ENCODE measurements around the gene RAPGEF4.

DNA sequence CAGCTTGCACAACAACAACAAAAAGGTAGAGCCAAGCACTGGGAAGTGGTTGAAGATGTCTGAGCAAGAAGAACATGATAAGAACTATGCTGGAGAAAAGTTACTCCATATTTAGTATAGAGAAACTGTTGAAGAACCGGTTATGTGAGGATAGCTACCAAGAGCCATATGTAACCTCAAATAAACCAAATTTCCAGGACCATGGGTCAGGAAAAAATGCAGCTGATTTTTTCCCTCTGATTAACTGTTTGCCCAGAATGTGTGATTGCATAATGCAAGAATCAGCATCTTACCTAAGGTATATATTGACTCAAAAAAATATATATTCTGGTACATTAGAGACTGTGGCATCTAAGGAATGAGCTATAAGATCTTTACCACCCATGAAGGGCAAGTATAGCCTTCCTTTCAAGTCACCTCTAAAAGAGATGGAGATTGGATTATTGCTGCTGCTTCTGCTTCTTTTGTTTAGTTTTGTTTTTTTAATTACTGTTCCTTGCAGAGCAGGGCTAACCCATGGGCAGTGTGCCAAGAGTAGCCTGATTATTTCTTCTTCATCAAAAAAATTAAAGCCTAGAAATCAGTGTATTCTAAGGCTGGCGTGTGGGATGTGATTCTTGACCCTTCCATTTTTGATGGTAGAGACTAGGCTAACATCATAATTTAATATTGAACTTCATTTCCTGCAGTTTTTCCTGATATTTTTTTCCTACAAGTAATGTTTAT, 263.1 kb downstream of the RAPGEF4 start:
- TF ChIP-seq, protein P1, sequence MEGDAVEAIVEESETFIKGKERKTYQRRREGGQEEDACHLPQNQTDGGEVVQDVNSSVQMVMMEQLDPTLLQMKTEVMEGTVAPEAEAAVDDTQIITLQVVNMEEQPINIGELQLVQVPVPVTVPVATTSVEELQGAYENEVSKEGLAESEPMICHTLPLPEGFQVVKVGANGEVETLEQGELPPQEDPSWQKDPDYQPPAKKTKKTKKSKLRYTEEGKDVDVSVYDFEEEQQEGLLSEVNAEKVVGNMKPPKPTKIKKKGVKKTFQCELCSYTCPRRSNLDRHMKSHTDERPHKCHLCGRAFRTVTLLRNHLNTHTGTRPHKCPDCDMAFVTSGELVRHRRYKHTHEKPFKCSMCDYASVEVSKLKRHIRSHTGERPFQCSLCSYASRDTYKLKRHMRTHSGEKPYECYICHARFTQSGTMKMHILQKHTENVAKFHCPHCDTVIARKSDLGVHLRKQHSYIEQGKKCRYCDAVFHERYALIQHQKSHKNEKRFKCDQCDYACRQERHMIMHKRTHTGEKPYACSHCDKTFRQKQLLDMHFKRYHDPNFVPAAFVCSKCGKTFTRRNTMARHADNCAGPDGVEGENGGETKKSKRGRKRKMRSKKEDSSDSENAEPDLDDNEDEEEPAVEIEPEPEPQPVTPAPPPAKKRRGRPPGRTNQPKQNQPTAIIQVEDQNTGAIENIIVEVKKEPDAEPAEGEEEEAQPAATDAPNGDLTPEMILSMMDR (IDR thresholded peaks at IDR 0.05; ENCODE audit: low read depth, low read length) = no peak
- no peak for TF ChIP-seq EZH2phosphoT487 (IDR thresholded peaks at IDR 0.05; ENCODE audit: low read depth)
